Fibroblast of mammary gland (primary cell): ENCODE results near the gene PPP1R1B.

ENCODE experiments used
- DNase-seq: peaks from one replicate; pipeline ENCODE4 v3.0.0-alpha.2; 2010; ENCODE audit warnings: low read depth
- H3K4me3 ChIP-seq: 2 replicates; pipeline ENCODE4 v1.5.1; 2011; ENCODE audit warnings: low read depth, mild to moderate bottlenecking, low read length, moderate library complexity; ENCODE audit not compliant: control insufficient read depth
- CTCF ChIP-seq: conservative IDR thresholded peaks from 2 replicates; pipeline ENCODE4 v1.5.1; 2011; ENCODE audit warnings: low read depth, low read length, inconsistent platforms; ENCODE audit not compliant: control insufficient read depth, insufficient read depth

Gene PPP1R1B

GRCh38 chr17:39673335-39674081 is 46.8 kb downstream of the PPP1R1B start:
- no peak for DNase-seq
- no peak overlapping the region for H3K4me3 ChIP-seq
- TF ChIP-seq CTCF: no peak

- DNase-seq: no peak
- TF ChIP-seq CTCF: no peak
- no peak overlapping the region for H3K4me3 ChIP-seq
Observed at GRCh38 chr17:39674179-39674578, 47.4 kb downstream of the PPP1R1B start.

- no peak overlapping the region for H3K4me3 ChIP-seq
- peak; percentile 34 for DNase-seq
- TF ChIP-seq CTCF: no peak
Observed at GRCh38 chr17:39674702-39675389, 48.1 kb downstream of the PPP1R1B start.

GRCh38 chr17:39675390-39676082 is 48.8 kb downstream of the PPP1R1B start:
- no peak for TF ChIP-seq CTCF
- no peak for DNase-seq
- no peak overlapping the region for H3K4me3 ChIP-seq

- no peak for TF ChIP-seq CTCF
- DNase-seq: no peak
- no peak overlapping the region for H3K4me3 ChIP-seq
Observed at GRCh38 chr17:39676198-39676819, 49.6 kb downstream of the PPP1R1B start.

GRCh38 chr17:39677072-39677471 is 50.3 kb downstream of the PPP1R1B start:
- no peak for TF ChIP-seq CTCF
- no peak for DNase-seq
- H3K4me3 ChIP-seq: no peak overlapping the region
